ENCODE results near the gene ST6GALNAC4.
"Not testable (repeated sequence)": the region's sequence is repeated elsewhere in the genome, so short reads cannot be mapped to it uniquely, and the experiment has no call there.

The ST6GALNAC4 gene

DNA sequence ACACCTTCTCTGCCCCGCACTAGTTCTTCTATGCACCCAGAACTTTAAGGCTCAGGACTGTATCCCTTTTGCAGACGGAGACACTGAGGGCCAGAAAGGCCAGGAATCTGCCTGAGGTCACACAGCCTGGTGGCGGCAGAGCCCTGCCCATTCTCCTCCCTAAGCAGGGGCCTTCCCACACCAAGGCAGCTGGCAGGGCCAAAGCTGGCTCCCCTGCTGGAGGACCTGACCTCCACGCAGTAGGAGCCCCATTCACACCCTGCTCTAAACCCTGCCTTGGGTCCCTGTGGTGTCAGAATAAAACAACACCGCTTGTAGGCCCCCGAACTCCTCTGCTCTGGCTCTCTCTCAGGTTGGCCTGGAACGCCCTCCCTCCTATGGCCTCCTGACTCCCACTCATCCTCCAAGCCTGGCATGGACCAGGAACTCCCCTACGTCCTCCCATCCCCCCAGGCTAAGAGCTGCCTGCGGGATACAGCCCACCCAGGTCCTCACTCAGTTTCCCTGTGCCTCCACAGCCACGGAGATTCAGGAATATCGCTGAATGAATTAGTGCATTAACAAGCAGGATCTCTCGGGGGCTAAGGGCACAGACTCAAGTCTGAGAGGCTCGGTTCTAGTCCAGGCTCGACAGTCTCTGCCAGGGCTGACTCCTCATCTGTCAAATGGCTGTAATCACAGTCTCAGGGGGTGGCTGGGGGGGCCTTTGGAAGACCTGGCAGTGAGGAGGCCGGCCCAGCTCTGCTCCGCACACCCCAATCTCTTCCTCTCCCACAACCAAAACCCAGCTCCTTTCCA lies 20.2 kb downstream of the ST6GALNAC4 start:
- peak overlapping the region; percentile 24 for H3K4me3 ChIP-seq (ENCODE audit: low read depth, low read length)
- DNase-seq (ENCODE audit: low read depth), result no peak

DNA sequence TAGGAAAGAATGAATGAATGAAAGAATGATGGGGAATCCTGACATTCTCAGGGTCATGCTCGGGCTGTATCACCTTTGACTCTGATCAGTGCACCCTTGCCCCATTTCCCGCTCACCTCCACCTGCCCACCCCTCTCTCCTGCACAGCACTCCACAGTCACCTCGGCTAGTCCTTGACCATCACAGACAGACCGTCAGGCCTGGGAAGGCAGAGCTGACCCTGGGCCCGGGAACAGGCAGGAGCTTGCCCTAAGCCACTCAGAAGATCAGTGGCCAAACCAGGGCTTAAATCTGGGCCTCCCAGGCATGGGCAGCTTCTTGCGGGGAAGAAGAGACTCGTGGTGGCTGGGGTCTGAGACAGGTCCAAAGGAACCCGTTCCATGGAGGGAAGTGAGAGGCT lies 21.0 kb downstream of the ST6GALNAC4 start:
- no peak for DNase-seq (ENCODE audit: low read depth)
- no peak overlapping the region for H3K4me3 ChIP-seq (ENCODE audit: low read depth, low read length)

DNA sequence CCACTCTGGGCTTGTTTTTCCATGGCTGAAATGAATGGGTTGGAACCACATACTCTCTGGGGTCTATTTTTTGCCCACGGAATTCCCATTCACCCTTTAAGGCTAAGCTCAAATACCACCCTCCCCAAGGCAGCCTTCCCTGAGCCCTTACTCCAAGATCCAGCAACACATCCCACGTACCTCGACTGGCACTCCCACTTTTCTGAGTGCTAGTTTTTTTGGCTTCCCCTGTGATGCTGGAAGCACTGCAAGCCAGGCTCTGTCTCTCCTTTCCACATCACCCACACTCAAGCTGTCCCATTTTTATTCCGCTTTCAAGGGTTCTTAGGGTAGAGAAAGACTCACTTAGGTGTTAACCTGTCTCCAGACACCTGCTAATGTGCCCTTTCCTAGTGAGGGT lies 23.4 kb downstream of the ST6GALNAC4 start:
- H3K4me3 ChIP-seq (ENCODE audit: low read depth, low read length), result no peak overlapping the region
- no peak for DNase-seq (ENCODE audit: low read depth)

DNA sequence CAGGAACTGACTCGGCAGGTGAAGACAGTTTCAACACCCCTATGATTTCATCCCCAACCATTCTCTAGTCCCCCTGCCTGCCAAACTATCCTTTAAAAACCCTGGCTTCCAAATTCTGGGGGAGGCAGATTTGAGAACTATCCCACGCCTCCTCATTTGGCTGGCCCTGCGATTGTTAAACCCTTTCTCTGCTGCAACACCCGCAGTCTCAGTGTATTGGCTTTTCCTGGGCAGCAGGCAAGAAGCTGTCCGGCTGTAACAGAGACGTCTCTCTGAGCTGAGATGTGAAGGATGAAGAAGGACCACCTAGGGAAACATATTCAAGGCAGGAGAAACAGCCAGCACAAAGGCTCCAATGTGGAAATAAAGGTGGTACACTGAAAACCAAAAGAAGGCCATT lies 24.0 kb downstream of the ST6GALNAC4 start:
- no peak for DNase-seq (ENCODE audit: low read depth)
- H3K4me3 ChIP-seq (ENCODE audit: low read depth, low read length), result no peak overlapping the region

DNA sequence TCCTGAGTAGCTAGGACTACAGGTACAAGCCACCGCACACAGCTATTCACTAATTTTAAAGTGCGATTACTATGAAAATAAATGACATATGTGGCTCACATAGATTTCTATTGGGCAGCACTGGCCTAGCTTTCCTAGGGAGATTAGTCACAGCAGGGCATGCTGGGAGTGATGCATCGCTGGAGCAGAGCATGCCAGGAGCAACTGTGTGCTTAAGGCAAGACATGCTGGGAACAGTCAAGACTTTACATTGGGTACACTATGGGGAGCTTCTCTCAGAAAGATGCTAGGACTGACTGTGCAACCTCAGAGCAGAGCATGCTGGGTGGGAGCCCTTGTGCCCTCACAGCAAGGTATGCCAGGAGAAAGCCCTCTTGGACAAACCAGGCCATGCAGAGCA lies 26.8 kb downstream of the ST6GALNAC4 start:
- DNase-seq (ENCODE audit: low read depth), result no peak
- no peak overlapping the region for H3K4me3 ChIP-seq (ENCODE audit: low read depth, low read length)

DNA sequence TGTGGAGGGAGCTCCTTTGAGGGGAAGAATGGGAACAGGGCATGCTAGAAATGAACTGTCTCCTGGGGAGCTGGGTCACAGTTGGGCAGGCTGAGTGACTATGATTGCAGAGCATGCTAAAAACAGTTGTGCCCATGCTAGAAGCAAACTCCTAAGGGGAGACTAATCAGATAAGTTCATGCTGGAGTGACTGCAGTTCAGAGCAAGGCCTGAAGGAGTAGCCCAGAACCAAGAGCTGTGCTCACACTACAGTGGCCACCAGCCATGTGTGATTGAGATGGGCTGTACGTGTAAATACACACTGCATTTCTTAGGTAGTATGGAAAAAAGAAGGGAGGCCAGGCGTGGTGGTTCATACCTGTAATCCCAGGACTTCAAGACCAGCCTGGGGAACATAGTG lies 29.0 kb downstream of the ST6GALNAC4 start:
- DNase-seq (ENCODE audit: low read depth), result no peak
- H3K4me3 ChIP-seq (ENCODE audit: low read depth, low read length), result no peak overlapping the region

DNA sequence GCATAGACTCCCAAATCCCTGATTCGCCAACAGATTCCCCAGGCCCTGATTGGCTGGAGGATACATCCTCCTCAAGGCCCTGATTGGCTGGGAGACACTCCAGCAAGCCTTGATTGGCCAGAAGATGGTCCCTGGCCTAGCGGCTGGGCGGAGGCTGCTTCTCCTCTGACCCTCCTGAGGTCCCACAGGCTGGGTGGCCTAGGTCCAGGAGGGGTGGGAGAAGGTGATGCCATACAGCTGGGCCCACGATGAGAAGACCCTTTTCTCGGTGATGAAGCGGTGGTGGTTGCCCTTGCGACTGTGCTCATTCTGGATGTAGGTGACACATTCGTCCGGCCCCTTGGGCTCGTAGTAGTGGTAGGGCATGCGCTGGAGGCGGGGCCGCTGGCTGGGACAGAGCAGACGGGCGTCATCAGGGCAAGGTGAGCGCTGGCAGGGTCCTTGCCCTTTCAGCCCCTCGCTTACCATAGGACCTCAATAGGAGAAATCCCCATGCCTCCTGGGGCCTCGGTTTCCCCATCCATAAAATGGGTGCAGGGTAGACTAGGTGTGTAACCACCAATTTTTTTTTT lies 30.4 kb downstream of the ST6GALNAC4 start:
- no peak for DNase-seq (ENCODE audit: low read depth)
- H3K4me3 ChIP-seq (ENCODE audit: low read depth, low read length), result no peak overlapping the region

DNA sequence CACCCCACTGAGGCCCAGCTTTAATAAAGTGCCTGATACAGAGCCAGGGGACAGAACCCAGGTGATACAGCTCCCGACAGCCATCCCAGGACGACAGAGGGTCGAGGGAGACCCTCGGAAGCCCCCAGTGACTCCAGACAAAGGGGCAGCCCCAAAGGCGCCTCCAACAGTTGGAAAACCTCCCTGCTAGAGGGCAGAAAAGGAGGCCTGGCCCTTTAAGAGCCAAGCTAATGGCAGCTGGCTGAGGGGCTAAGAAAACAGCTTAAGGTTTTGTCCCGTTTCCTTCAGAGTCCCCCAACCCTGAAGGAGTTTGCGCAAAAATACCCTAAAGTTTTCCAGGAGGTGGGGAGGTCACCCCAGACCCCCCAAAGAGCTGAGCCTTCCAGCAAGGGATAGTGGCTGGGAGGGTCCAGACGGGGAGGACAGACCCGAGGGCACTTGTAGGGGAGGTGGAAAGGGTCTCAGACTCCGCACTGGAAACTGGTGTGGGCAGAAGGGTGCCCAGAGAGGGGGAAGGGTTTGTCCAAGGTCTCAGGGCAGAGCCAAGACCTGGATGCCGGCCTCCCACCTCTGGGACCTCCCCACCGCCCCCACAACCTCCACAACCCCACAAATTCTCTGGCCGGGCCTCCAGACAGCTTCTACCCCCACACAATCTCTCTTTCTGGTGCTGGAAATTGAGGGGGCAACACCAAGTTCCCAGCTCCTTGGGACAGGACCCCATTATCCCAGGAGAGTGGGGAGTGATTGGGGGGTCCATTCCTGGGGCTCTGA lies 31.1 kb downstream of the ST6GALNAC4 start:
- no peak overlapping the region for H3K4me3 ChIP-seq (ENCODE audit: low read depth, low read length)
- DNase-seq (ENCODE audit: low read depth), result no peak

DNA sequence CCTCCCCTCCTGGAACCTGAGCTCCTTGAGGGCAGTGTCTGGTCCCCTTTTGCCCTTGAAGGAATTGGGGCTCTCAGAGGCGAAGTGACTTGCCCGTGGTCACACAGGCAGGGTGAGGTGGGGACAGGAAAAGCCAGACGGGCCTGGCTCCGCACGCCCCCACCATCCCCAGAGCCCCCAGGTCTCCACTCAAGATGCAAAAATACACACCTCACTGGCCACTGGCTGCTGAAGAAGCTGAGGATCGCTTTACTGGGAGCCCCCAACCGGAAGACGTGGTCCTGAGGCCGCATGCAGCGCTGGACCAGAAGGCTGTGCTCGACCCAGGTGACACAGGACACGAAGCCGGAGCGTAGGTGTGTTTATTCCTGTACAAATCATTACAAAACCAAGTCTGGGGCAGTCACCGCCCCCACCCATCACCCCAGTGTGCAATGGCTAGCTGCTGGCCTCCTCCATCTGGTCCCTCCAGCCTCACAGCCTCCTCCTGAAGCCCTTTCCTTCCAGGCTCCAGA lies 31.8 kb downstream of the ST6GALNAC4 start:
- DNase-seq (ENCODE audit: low read depth), result no peak
- no peak overlapping the region for H3K4me3 ChIP-seq (ENCODE audit: low read depth, low read length)

DNA sequence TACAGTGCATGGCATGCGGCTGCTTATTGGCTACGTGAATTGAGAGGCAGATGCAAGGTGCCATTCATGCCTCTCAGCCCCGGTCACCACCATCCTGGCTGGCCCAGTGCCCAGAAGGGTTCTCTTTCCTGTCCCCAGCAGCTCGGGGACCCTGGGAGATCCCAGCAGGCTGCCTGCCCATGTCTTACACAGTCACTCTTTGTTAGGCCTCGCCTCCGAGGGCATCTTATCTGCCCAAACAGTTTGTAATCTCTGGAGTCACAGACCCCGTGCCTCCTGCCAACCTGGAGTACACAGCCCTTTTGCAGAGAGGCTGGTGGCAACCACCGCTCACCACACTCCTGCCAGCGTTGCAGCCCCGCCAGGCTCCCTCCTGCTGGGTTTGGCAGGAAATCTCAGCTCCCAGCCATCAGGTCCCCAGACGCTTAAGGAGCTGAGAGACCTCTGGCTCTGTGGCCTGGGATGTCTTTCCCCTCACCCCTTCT lies 32.4 kb downstream of the ST6GALNAC4 start:
- DNase-seq (ENCODE audit: low read depth), result no peak
- H3K4me3 ChIP-seq (ENCODE audit: low read depth, low read length), result no peak overlapping the region

DNA sequence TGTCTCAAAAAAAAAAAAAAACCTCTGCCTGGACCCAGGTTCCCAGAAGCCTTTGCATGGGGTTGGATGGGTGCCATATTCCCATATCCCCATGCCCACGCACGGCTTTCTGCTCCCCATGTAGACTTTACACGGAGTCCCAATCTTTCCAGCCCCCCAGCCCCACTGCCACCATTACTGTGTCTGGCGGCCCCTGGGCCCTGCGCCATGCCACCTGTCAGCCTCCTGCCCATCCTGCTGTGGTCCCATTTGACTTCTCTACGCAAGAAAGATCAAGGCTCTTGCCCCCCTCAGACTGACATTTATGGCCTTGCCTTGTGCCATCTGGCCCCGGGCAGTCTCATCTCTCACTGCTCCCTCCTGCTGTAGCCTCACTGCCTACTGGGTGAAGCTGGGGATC lies 32.9 kb downstream of the ST6GALNAC4 start:
- no peak overlapping the region for H3K4me3 ChIP-seq (ENCODE audit: low read depth, low read length)
- no peak for DNase-seq (ENCODE audit: low read depth)

DNA sequence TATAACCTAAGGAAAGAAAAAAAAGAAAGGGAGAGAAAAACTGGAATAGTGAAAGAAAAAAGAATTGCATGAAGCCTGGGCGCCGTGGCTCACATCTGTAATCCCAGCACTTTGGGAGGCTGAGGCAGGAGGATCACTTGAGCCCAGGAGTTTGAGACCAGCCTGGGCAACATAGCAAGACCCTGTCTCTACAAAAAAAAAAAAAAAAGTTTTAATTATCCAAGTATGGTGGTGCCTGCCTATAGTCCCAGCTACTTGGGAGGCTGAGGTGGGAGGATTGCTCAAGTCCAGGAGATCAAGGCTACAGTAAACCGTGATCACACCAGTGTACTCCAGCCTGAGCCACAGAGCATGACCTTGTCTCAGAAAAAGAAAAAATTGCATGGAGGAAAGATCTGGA lies 35.1 kb downstream of the ST6GALNAC4 start:
- not testable (repeated sequence) for H3K4me3 ChIP-seq (ENCODE audit: low read depth, low read length); DNase-seq (ENCODE audit: low read depth)

DNA sequence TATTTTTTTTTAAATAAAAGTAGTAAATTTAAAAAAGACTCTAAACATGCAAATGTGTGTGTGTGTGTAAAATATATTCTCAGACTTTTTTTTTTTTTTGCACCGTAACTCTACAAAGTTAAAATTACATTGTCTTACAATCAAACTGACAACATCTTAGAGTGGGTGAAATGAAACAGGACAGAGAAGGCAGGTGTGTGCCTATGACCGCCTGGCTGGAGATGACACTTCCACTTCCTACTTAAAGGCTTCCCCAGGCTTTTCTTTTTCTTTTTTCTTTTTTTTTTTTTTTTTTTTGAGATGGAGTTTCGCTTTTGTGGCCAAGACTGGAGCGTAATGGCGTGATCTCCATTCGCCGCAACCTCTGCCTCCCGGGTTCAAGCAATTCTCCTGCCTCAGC lies 36.7 kb downstream of the ST6GALNAC4 start:
- H3K4me3 ChIP-seq (ENCODE audit: low read depth, low read length), result no peak overlapping the region
- no peak for DNase-seq (ENCODE audit: low read depth)

DNA sequence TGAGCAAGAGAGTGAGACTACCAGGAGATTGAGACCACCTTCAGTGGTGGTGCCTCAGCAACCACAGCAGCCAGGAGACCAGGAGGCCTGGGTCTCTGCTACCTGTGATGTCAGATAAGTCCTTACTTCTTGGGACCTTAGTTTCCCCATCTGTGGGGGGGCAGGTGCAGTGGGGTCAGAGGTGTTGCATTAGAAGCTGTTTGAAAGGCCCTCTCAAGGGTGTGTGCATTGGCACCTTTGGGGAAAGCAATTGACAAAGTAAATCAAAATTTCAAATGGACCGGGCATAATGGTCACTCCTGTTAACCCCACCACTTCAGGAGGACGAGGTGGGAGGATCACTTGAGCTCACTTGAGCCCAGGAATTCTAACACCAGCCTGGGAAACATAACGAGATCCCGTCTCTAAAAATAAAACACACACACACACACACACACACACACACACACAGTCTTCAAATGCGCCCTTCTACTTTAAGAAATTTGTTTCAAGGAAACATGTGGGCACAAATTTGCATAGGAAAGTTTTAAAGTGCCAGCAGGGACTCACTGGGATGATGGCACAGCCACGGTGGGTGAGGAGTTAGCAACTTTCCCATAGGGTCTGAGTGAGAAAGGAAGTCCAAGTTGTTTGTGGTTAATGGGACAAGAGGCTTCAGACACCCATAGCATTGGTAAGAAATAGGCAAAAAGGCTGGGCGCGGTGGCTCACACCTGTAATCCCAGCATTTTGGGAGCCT lies 38.0 kb downstream of the ST6GALNAC4 start:
- H3K4me3 ChIP-seq (ENCODE audit: low read depth, low read length), result no peak overlapping the region
- DNase-seq (ENCODE audit: low read depth), result no peak

DNA sequence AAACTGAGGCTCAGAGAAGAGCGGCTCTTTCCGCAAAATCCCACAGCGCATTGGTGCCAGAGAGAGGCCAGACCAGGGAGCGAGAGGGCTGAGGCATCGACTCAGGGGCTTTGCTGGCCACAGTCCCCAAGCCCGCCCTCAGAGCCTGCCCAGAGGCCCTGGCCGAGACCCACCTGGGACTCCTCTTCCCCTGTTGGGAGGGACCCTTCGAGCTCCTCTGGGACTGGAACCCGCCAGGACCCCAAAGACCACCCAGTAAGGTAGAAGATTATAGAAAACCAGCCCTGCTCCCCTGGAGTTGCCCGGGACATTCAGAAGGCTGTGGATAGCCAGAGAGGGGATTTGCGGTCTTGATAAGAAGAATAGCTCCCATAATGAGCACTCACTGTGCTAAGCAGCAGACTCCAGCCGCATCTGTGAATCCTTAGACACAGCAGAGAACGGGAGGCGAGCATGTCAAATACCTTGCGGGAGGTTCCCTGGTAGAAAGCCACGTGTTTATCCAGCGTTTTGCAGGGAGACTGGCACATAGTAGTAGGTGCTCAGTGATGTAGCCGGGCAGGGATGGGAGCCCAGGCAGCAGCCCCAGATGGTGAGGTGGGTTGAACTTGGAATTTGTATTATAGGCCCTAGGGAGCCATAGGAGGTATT lies 38.7 kb downstream of the ST6GALNAC4 start:
- no peak for DNase-seq (ENCODE audit: low read depth)
- peak overlapping the region; percentile 56 for H3K4me3 ChIP-seq (ENCODE audit: low read depth, low read length)

DNA sequence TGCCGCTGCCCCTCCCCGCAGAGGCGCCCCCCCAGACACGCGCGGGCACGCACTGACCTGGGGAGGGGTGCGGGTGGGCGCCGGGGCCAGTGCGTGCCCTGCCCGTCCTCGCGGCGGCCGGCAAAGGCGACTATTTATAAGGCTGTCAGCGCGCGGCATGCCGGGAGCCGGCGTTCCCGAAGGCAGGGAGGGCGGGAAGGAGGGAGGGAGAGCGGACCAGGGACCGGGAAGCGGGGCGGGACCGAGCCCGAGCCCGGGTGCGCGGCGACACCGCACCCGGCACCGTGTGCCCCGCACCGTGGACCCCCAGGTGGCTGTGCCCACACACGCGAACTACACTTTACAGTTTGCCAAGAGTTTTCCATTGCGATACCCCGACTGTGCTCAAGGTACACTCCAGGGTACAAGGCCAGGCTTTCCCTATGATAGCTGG lies 39.3 kb downstream of the ST6GALNAC4 start, which contains the start of gene AK1:
Gene AK1, minus strand, starts transcription at position 110 of the 433 bp plus-strand sequence. CDS start 3,058 bp downstream, outside the sequence.
- no peak for DNase-seq (ENCODE audit: low read depth)
- peak within 1 kb of the TSS; percentile 56 for H3K4me3 ChIP-seq (ENCODE audit: low read depth, low read length)

DNA sequence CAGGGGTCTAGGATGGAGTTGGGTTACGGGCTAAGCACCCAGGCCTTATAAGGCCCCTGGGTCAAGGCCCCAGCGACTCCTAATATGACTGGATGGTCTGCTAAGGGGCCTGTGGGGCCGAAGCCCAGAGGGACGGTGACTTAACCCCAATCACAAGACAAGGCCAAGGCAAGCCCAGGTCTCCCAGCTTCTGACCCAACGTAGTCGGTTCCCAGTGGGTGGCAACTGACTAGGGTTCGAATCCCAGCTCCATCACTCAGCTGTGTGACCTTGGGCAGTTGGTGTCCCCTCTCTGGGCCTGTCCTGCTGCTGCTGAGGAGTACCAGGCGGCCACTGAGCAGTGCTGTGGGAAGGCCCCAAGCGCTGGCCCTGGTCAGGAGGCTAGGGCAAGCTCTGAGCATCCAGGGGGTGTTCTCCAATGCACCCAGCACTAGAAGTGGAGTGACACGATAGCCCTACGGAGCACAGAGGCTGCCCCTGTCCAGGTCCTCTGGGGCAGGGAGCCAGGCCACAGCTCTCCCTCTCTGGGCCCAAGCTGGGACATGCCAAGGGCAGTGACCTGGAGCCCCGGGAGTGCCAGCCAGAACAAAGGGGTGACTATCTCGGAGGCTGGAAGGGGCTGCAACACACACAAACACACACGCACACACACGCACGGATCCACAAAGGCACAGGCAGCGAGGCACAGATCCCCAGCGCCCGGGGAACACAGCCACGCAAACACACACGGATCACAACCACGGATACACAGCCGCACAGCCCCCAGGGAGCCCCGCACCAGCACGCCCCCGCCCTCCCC lies 39.9 kb downstream of the ST6GALNAC4 start:
- DNase-seq (ENCODE audit: low read depth), result no peak
- peak overlapping the region; percentile 56 for H3K4me3 ChIP-seq (ENCODE audit: low read depth, low read length)
